AG04450 (cell line): ENCODE results near the gene TP53TG5. TPM values are rescaled to one million over a fixed set of nuclear protein-coding genes. Genes with fewer than 3 reads are reported as not detected.

Experiments used
- CTCF ChIA-PET: fragments of 300-600, 350-600 bp; formaldehyde crosslinking; extraction: SDS; loops from one replicate; lab custom pipeline; 2022; ENCODE audit warnings: antibody characterized with exemption, inconsistent platforms; lab: Charles Lee
- POLR2A ChIA-PET: fragments of 350-600 bp; formaldehyde crosslinking; extraction: SDS; loops from one replicate; lab custom pipeline; 2021; ENCODE audit warnings: antibody characterized with exemption, inconsistent platforms; lab: Yijun Ruan, JAX
- DNase-seq: peaks from one replicate; pipeline ENCODE4 v3.0.0-alpha.2; 2011; ENCODE audit warnings: low read depth, low spot score
- H3K27ac ChIP-seq: one replicate; pipeline ENCODE4 v1.5.1; 2012; ENCODE audit warnings: low read depth, low read length, control low read depth
- H3K27me3 ChIP-seq: one replicate; pipeline ENCODE4 v1.6.0; 2012; ENCODE audit warnings: low read length; ENCODE audit not compliant: control insufficient read depth, insufficient read depth
- H3K4me3 ChIP-seq: 2 replicates; pipeline ENCODE4 v1.5.1; 2011; ENCODE audit warnings: mild to moderate bottlenecking, low read depth, low read length, control low read depth
- H3K9me3 ChIP-seq: 2 replicates; pipeline ENCODE4 v1.5.1; 2012; ENCODE audit warnings: low read length; ENCODE audit not compliant: control insufficient read depth, insufficient read depth
- polyA plus RNA-seq: library from polyadenylated mRNA; depleted of rRNA; stranded (reverse); fragments of >200 nt; gene quantifications from 2 replicates; pipeline ENCODE4 v1.2.3, GENCODE V29; 2011
- TF ChIP-seq, protein P1 (sequence below): IDR thresholded peaks from 2 replicates; pipeline ENCODE4 v1.5.1; 2011; ENCODE audit warnings: low read depth, low read length, control low read depth, inconsistent platforms

TP53TG5 gene
- polyA plus RNA-seq, 1 experiment, result not detected

DNA sequence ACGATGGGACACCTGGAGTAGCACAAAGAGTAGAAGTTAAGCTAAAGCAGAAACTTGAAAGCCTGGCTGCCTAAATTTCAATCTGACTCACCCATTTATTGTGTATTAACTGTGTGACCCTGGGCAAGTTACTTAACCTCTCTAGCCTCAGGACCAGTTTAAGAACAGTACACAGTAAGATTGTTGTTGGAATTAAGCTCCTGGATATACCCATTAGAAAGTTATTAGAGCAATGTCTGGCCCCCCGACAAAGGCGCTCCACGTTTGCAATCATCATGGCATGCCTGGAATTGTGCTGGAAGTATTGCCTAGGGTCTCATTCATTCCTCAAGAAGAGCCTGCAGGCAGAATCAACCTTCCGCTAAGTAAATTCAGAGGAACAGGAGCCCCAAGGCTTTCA, 31.3 kb downstream of the TP53TG5 start:
- peak overlapping the region; percentile 70 for H3K27ac ChIP-seq
- H3K9me3 ChIP-seq, result no peaks in the 10 kb centered on the region; the same call in 1 of the 2 replicates
- peak overlapping the region; percentile 97 for H3K4me3 ChIP-seq
- ChIA-PET CTCF (interaction anchor here (0.7 to 1.7 kb wide), 4 partner anchors 16 to 623 kb away, joined by 3 to 7 read pairs (median 5); partner anchors contain the start of gene SYS1), POLR2A (interaction anchor here (0.7 to 4.7 kb wide), 9 partner anchors 10 to 53 kb away, joined by 3 to 58 read pairs (median 4); partner anchors contain the start of gene SYS1)
- TF ChIP-seq, protein P1, sequence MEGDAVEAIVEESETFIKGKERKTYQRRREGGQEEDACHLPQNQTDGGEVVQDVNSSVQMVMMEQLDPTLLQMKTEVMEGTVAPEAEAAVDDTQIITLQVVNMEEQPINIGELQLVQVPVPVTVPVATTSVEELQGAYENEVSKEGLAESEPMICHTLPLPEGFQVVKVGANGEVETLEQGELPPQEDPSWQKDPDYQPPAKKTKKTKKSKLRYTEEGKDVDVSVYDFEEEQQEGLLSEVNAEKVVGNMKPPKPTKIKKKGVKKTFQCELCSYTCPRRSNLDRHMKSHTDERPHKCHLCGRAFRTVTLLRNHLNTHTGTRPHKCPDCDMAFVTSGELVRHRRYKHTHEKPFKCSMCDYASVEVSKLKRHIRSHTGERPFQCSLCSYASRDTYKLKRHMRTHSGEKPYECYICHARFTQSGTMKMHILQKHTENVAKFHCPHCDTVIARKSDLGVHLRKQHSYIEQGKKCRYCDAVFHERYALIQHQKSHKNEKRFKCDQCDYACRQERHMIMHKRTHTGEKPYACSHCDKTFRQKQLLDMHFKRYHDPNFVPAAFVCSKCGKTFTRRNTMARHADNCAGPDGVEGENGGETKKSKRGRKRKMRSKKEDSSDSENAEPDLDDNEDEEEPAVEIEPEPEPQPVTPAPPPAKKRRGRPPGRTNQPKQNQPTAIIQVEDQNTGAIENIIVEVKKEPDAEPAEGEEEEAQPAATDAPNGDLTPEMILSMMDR, result no peak
- no peaks in the 10 kb centered on the region for H3K27me3 ChIP-seq
- no peak for DNase-seq

DNA sequence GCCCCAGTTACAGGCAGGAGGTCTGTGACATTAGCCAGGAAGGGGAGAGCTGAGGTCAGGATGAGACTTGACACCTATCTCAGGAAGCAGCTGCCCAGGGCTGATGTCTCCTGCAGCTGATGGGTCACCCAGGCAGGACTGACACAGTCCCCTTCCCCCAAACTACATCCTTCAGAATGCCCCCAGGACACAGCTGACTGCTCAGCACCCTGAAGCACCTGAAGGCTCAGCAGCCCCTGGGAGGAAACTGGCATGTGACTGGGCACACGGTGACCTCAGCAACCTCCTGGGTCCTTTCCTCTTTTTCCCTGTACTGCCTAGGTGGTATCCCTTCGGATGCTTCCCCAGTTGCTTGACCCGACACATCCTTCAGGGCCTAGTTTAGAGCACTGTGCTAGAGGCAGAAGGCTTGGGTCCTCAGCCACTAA, 31.8 kb downstream of the TP53TG5 start:
- Histone ChIP-seq H3K9me3 (no peaks in the 10 kb centered on the region; the same call in 1 of the 2 replicates), H3K4me3 (peak overlapping the region; percentile 97), H3K27me3 (no peaks in the 10 kb centered on the region), H3K27ac (peak overlapping the region; percentile 47)
- ChIA-PET CTCF (interaction anchor here (1.1 to 1.7 kb wide), 5 partner anchors 17 to 425 kb away, joined by 3 to 7 read pairs (median 5); partner anchors contain the start of gene SYS1), POLR2A (interaction anchor here (1.1 to 4.7 kb wide), 8 partner anchors 9 to 27 kb away, joined by 4 to 58 read pairs (median 4); partner anchors contain the start of gene SYS1)
- TF ChIP-seq, protein P1, result no peak
- DNase-seq, result no peak

DNA sequence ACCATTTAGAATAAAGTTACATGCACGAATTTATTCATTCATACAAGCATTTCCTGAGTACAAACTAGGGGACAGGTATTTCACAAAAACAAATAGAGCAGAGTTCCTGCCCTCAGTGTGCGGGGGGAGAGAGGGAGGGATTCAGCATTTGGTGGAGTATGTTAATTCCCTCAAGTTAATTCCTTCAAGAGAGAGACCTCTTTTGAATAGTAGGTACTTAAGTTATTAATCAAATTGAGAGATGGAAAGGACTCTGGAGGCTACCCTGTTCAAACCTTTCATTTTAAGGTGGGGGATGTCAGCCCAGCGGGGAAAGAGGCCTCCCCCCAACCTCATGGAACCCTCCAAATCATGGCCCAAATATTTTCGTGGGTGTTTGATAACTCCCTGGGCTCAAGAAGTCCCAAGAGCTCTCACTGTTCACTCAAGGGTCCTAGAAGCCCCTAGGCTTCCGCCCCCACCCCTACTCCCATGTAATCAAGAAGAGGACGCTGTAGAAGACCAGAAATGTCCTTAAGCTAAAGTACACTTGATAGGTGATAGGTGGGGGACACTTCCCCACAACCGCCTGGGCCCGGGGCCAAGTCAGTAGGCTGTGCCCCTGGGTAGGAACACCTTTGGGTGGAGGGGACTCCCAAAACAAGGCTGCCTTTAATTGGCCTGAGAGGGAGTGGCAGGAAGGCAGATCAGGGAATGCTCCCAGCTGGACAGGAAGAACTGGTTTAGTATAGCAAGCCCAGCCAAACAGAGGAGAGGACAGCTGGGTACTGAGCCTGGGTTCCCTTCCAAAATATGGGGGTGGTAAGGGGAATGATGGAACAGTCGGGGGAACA, 32.8 kb downstream of the TP53TG5 start:
- CTCF ChIA-PET, result interaction anchor here (0.6 to 1.4 kb wide), 3 partner anchors 17 to 426 kb away, joined by 3 to 4 read pairs (median 3); partner anchors contain the start of gene SYS1
- POLR2A ChIA-PET, result interaction anchor here (1.2 to 4.7 kb wide), 6 partner anchors 8 to 22 kb away, joined by 4 to 58 read pairs (median 10); partner anchors contain the start of gene SYS1
- Histone ChIP-seq H3K27ac (peak overlapping the region; percentile 89), H3K27me3 (no peaks in the 10 kb centered on the region), H3K9me3 (no peaks in the 10 kb centered on the region; the same call in 1 of the 2 replicates), H3K4me3 (peak overlapping the region; percentile 97)
- DNase-seq, result no peak
- TF ChIP-seq, protein P1, result no peak

DNA sequence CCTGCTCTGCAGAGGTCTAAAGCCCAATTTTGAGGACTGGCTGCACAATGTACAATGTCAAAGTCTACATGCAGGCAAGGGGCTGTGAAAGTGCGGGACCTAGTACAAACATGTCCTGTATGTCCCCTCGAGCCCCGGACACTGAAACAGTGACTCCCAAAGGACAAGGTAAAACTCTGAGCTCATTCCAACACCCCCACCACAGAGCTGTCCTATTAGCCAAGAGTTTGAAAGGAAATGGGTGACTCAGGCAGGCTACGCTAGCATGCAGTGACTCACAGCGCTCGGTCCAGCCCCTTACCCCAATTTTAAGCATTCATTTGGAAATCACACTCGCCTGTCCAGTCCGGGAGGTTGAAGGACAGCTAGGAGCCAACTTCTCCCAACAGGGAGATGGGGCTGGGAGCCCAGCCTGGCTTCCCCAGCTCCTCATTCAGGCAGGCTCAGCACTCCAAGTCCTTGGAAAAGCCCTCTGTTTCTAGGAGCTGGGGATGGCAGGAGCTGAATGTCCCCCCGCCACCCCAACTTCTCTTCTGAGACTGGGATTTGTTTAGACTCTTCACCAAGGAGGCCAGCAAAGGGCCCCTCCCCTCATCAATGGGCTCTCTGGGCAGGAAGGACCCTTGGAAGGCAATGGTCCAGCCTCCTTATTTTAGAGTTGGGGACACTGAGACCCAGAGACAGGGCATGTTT, 33.8 kb downstream of the TP53TG5 start:
- TF ChIP-seq, protein P1, result no peak
- Histone ChIP-seq H3K27ac (peak overlapping the region; percentile 89), H3K4me3 (peak overlapping the region; percentile 97), H3K9me3 (no peaks in the 10 kb centered on the region; the same call in 1 of the 2 replicates), H3K27me3 (no peaks in the 10 kb centered on the region)
- CTCF ChIA-PET, result interaction anchor here (1.0 to 1.6 kb wide), 6 partner anchors 9 to 427 kb away, joined by 3 to 14 read pairs (median 4); partner anchors contain the start of gene SYS1
- peak; percentile 71 for DNase-seq
- POLR2A ChIA-PET, result interaction anchor here (0.8 to 1.7 kb wide), 8 partner anchors 8 to 92 kb away, joined by 3 to 11 read pairs (median 4); partner anchors contain the start of gene SYS1
